ENCODE data around the gene ZC3H8.

The ZC3H8 gene

DNA sequence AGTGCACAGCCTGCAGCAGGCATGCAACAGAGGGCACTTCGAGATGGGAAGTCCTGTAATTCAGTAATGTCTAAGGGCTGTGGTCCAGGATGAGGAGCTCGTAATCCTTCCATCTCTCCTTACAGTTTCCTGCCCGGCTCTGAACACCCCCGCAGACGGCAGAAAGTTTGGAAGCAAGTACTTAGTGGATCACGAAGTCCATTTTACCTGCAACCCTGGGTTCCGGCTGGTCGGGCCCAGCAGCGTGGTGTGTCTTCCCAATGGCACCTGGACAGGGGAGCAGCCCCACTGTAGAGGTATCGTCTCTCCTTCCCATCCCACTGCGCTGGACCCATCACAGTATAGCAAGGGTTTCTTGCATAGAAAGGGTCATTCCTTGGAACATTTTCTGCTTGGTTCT is 90.0 kb downstream of the ZC3H8 start:
- no peak for DNase-seq (ENCODE audit: low spot score)

GRCh38 chr2:112163541-112163981 is 91.3 kb downstream of the ZC3H8 start:
- DNase-seq (ENCODE audit: low spot score): no peak

DNA sequence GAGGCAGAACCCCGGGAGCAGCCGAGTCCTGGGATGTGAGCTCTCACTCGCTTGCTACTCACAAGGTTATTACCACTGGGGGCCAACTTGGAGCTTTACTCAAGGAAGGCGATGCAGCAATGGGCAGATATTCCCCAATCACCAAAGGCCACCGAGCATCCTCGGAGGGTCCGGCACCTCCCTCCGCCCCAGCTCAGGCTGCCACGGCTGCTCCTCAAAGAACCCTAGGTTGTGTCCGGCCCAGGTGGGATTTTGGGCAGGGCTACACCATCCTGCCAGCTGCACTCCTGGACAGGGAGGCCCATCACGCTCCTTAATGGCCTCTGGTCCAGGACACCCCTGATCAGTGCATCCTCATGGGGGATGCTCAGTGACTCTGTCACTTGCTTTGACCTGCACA is 91.9 kb downstream of the ZC3H8 start:
- DNase-seq (ENCODE audit: low spot score): no peak

DNA sequence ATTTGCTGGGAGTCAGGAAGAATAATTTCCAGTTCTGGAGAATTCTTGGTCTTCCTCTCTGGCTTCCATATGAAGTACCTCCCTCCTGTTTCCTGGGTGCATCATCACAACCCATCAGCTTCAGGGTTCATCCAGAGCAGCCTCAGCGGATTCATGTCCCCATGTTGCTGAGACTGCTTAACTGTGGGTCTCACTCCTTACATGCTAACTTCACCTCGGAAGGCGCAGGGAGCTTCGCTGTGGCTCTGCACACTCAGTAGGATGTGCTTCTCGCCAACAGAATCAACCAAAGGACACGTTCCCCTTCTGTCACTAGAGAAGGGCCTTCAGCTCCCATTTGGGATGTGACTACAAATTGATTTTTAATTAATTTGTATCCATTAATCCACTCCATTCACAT is 92.5 kb downstream of the ZC3H8 start:
- DNase-seq (ENCODE audit: low spot score): no peak
